ENCODE data around the gene ENTPD1. TPM values are rescaled to one million over a fixed set of nuclear protein-coding genes. Genes with fewer than 3 reads are reported as not detected.

ENTPD1 gene
- total RNA-seq, 4 donors from 2014 or later = 7.5 to 39.4 (median 22.2) TPM

DNA sequence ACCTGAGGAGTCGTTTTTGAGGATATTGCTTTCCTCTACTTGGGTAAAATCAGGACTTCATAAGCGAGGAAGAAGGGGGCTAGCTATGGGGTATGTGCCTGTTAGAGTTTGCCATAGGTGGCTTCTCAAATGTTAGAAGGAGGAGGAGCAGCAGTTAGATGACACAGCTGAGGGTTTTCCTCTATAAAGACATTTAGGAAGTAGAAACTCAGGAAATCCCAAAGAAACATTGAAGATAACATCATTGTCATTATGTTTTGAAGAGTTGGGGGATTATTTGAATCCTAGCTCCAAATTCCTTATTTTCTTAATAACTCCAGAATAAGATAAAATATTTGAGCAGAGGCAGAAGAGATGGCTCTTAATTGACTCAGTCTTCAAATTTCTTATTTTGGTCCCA is 92.9 kb downstream of the ENTPD1 start:
- no peak for ATAC-seq (ENCODE audit: low FRiP score)
- TF ChIP-seq, protein P1, sequence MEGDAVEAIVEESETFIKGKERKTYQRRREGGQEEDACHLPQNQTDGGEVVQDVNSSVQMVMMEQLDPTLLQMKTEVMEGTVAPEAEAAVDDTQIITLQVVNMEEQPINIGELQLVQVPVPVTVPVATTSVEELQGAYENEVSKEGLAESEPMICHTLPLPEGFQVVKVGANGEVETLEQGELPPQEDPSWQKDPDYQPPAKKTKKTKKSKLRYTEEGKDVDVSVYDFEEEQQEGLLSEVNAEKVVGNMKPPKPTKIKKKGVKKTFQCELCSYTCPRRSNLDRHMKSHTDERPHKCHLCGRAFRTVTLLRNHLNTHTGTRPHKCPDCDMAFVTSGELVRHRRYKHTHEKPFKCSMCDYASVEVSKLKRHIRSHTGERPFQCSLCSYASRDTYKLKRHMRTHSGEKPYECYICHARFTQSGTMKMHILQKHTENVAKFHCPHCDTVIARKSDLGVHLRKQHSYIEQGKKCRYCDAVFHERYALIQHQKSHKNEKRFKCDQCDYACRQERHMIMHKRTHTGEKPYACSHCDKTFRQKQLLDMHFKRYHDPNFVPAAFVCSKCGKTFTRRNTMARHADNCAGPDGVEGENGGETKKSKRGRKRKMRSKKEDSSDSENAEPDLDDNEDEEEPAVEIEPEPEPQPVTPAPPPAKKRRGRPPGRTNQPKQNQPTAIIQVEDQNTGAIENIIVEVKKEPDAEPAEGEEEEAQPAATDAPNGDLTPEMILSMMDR (IDR thresholded peaks at IDR 0.05) = no peak
- DNase-seq (ENCODE audit: low spot score) = no peak

GRCh38 chr10:95850791-95851190 is 94.8 kb downstream of the ENTPD1 start:
- ATAC-seq (ENCODE audit: low FRiP score) = no peak
- DNase-seq (ENCODE audit: low spot score) = no peak
- TF ChIP-seq, protein P1 (IDR thresholded peaks at IDR 0.05) = no peak

DNA sequence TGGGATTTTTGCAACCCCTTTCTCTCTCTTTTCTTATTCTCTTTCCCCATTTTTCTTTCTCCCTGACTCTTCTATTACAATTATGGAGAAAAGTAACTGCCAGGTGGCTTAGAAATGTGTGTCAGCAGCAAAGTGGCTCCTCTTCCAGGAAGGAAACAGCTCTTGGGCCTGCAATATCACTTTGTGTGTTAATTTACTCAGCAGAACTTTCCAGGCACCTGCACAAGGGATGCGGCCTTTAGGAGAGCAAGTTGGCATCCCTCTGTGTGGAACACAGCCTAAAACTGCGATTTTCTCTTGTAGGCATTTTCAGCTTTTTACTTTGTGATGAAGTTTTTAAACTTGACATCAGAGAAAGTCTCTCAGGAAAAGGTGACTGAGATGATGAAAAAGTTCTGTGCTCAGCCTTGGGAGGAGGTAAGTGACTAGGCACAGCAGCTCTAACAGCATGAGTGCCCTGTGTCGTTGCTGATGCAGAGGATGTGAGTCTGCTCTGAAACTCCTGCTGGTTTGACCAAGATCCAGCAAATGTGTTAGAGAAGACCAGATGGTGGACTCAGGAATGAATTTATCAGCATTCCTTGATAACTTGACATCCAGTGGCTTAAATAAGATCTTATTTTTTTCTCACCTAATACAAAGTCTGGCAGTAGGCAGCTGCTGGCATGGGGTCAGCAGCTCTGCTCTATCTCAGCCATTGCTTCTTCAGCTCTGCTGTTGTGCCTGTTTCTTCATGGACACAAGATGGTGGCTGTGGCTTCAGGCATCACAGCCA is 104.4 kb downstream of the ENTPD1 start:
- ATAC-seq (ENCODE audit: low FRiP score) (no peak), DNase-seq (ENCODE audit: low spot score) (no peak)
- TF ChIP-seq, protein P1 (IDR thresholded peaks at IDR 0.05) = no peak

DNA sequence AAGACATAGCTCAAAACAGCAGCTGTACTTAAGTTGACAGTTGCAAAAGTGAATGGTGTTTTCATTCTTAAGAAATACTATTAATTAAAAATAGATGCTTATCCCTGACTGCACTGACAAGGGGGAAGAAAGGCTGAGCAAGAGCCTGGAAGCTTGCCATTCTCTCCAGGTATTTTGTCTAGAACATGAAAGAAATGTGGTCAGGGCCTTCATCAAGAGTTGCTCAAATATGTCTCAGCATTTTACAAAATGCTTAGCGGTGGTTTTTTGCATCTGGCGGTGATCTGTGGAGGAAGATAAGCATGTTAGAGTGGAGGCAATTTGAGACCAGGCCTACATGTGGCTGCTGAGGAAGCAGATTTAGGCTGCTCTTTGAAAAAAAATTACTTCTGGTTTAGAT is 105.4 kb downstream of the ENTPD1 start:
- TF ChIP-seq, protein P1 (IDR thresholded peaks at IDR 0.05) = no peak
- ATAC-seq (ENCODE audit: low FRiP score) (no peak), DNase-seq (ENCODE audit: low spot score) (no peak)

DNA sequence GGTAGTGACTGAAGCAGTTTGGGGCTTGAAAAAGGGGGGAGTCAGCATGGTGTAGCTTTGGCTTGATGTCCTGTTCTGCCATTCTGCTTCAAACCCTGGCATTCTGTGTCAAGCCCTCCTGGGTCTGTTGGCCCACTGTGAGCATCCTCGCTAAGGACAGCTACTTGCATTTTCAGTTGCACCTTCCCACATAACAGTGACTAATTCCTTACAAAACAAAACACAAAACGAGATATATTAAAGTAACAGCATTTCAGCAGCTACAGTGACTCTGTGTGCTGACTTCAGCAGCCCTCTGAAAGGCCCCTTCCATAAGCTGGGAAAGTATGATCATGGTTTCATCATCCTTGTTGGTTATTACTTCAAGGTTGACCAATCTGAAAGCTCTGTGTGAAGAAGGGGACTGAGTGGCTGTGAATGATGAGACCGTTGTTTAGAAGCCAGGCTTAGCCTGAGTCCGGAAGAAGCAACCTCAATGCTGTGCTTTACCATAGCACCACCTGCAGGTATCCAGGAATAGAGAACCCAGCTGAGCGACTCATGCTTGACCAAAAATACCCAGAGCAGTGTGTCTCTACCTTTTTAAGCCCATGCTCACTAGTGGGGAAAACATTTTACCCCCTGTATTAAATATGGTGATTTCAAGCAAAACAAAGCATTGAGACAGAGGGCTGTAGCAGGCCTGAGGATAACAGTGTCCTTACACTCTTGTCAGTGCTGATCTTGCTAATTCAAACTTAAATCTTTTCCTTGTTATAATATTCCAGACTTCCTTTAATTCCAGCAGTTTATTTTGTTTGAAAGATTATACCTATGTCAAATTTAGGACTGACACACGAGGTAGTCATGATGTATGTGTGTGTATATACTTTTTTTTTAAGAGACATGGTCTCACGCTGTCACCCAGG is 109.2 kb downstream of the ENTPD1 start:
- DNase-seq (ENCODE audit: low spot score) = no peak
- TF ChIP-seq, protein P1 (IDR thresholded peaks at IDR 0.05) = no peak
- peak; percentile 79 for ATAC-seq (ENCODE audit: low FRiP score)

GRCh38 chr10:95865814-95866466 is 110.0 kb downstream of the ENTPD1 start:
- TF ChIP-seq, protein P1 (IDR thresholded peaks at IDR 0.05) = no peak
- DNase-seq (ENCODE audit: low spot score) (no peak), ATAC-seq (ENCODE audit: low FRiP score) (no peak)

All from omental fat pad (tissue), 4 donors.